Measurements from ENCODE around the gene ZNF609.

DNA sequence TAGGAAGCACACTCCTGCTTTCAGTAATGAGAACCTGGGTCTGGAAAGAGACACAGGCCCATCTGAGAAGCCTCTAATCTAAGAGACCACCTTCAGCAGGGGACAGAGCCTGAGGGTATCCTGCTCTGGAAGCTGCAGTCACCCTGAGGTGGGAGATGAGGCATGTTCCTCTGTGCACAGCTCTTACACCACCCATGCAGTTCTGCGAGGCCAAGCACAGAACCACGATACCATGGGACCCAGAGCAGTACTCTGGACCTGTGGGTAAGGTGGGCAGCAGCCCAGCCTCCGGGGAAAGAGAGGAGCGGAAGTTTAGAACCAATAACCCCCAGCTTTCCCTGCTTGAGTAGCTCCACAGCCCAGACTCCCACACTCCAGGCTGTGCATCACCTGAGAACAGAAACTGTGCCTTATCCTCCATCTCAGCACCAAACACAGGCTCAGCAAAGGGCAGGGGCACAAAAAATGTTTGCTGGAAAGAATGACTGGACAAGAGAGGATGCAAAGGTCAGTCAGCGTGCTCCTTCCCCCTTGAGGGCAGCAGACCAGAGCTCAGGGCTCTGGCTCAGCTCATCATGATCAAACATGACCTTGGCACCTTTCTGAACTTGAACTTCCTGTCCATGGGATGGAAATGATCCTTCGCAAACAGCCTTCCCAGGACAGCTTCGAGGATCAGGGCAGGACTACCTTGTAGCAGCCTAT is 271.9 kb downstream of the ZNF609 start:
- TF ChIP-seq EZH2 (IDR thresholded peaks at IDR 0.05) (no peak), POLR2AphosphoS5 (IDR thresholded peaks at IDR 0.05; ENCODE audit: borderline replicate concordance, low read depth, low read length) (no peak)

Measured in SK-N-MC (cell line).